ENCODE measurements around the gene SALL4. TPM values are rescaled to one million over a fixed set of nuclear protein-coding genes. Genes with fewer than 3 reads are reported as not detected.

SALL4 gene
- total RNA-seq, 2 experiments from 2014 or later, result not detected

GRCh38 chr20:51734876-51735720 is 67.2 kb downstream of the SALL4 start:
- ChIA-PET CTCF (no interaction called here), POLR2A (no interaction called here)
- H3K9me3 Mint-ChIP-seq, result no peaks in the 10 kb centered on the region
- H3K27ac Mint-ChIP-seq, result no peak overlapping the region
- H3K4me1 Mint-ChIP-seq, result peaks cover 4% of the 10 kb centered on the region
- H3K36me3 Mint-ChIP-seq (ENCODE audit: low read depth), result no peaks in the 10 kb centered on the region
- DNase-seq, result no peak
- no peak overlapping the region for H3K4me3 Mint-ChIP-seq
- H3K27me3 Mint-ChIP-seq, result peaks cover 3% of the 10 kb centered on the region

GRCh38 chr20:51733070-51733469 is 69.3 kb downstream of the SALL4 start:
- DNase-seq, result no peak
- ChIA-PET POLR2A (no interaction called here), CTCF (no interaction called here)
- H3K36me3 Mint-ChIP-seq (ENCODE audit: low read depth), result no peaks in the 10 kb centered on the region
- H3K27me3 Mint-ChIP-seq, result peaks cover 3% of the 10 kb centered on the region
- no peak overlapping the region for H3K27ac Mint-ChIP-seq
- no peaks in the 10 kb centered on the region for H3K9me3 Mint-ChIP-seq
- peaks cover 4% of the 10 kb centered on the region for H3K4me1 Mint-ChIP-seq
- H3K4me3 Mint-ChIP-seq, result no peak overlapping the region

Other genes starting within 250 kb of the SALL4 start
- 1 to 10 TPM; 1.0 to 1.2 TPM for gene ATP9A, start 34.1 kb downstream of the SALL4 start, total RNA-seq